ENCODE measurements around the gene OSBPL6. TPM values are rescaled to one million over a fixed set of nuclear protein-coding genes. Genes with fewer than 3 reads are reported as not detected.

The OSBPL6 gene
- total RNA-seq, 1 donor from 2014 or later: 3.6 TPM

DNA sequence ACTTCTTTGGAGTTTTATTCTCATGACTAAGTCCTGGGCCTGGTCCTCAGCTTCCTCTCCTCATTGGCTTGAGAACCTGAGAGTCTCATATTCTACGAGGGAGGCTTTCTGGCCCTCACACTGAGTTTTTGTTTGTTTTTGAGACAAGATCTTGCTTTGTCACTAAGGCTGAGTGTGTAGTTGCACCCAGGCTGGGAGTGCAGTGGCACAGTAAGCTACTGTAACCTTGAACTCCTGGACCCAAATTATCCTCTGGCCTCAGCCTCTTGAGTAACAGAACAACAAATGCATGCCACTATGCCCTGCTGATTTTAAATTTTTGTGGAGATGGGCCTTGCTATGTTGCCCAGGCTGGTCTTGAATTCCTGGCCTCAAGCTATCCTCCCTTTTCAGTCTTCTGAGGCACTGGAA, 234.1 kb downstream of the OSBPL6 start:
- H3K36me3 ChIP-seq (ENCODE audit: control insufficient read depth, insufficient read depth, low read length): no peaks in the 10 kb centered on the region
- no peak overlapping the region for H3K4me3 ChIP-seq (ENCODE audit: low read depth, low read length)
- no peaks in the 10 kb centered on the region for H3K27me3 ChIP-seq (ENCODE audit: control insufficient read depth, insufficient read depth, low read length)
- DNase-seq (ENCODE audit: low read depth): no peak
- TF ChIP-seq CTCF (IDR thresholded peaks at IDR 0.05; ENCODE audit: insufficient read depth, low read length, poor library complexity, severe bottlenecking): no peak

DNA sequence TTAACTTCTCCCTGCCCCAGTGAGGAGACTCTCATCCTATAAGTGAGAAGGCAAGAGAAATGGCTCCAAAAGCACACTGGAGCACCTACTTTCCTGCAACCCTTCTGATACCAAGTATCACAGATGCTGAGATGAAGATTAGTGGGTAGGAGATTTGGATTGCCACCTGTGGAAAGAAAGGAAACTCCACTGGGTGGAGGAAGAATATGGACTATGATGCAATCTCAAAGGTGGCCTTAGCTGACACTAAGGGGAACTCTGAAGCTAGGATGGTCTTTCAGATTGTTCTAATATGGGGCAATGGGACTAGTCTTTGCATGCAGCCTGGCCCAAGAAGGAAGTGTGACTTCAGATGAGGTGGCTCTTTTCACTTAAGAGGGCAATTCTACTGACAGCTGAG, 235.0 kb downstream of the OSBPL6 start:
- TF ChIP-seq CTCF (IDR thresholded peaks at IDR 0.05; ENCODE audit: insufficient read depth, low read length, poor library complexity, severe bottlenecking): no peak
- Histone ChIP-seq H3K27me3 (ENCODE audit: control insufficient read depth, insufficient read depth, low read length) (no peaks in the 10 kb centered on the region), H3K4me3 (ENCODE audit: low read depth, low read length) (no peak overlapping the region), H3K36me3 (ENCODE audit: control insufficient read depth, insufficient read depth, low read length) (peaks cover under 1% of the 10 kb centered on the region)
- no peak for DNase-seq (ENCODE audit: low read depth)

DNA sequence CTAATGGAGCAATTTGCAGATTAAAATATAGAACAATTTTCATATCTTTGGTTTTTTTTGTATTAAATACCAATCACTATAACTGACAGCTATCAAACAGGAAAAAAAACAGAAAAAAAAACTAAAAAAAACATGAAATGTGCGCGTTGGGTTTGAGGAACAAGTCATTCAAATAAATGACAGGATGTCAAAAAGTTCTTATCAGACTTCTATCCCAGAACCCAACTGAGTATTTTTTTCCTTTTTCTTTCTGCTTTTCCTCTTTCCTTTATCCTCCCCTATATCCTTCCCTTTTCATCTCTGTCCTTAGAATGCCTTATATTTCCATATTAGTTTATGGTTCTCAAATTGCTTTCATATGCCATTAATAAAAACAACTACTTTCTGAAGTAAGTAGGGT, 242.3 kb downstream of the OSBPL6 start:
- peaks cover 3% of the 10 kb centered on the region for H3K36me3 ChIP-seq (ENCODE audit: control insufficient read depth, insufficient read depth, low read length)

GRCh38 chr2:178441426-178441825, 247.1 kb downstream of the OSBPL6 start:
- Histone ChIP-seq H3K4me3 (ENCODE audit: low read depth, low read length) (no peak overlapping the region), H3K36me3 (ENCODE audit: control insufficient read depth, insufficient read depth, low read length) (no peaks in the 10 kb centered on the region), H3K27me3 (ENCODE audit: control insufficient read depth, insufficient read depth, low read length) (no peaks in the 10 kb centered on the region)
- no peak for DNase-seq (ENCODE audit: low read depth)
- TF ChIP-seq CTCF (IDR thresholded peaks at IDR 0.05; ENCODE audit: insufficient read depth, low read length, poor library complexity, severe bottlenecking): no peak

More for the DNA sequence above, 242.3 kb downstream of the OSBPL6 start:
- no peaks in the 10 kb centered on the region for H3K27me3 ChIP-seq (ENCODE audit: control insufficient read depth, insufficient read depth, low read length)
- no peak overlapping the region for H3K4me3 ChIP-seq (ENCODE audit: low read depth, low read length)
- no peak for TF ChIP-seq CTCF (IDR thresholded peaks at IDR 0.05; ENCODE audit: insufficient read depth, low read length, poor library complexity, severe bottlenecking)
- DNase-seq (ENCODE audit: low read depth): no peak

- no peak for DNase-seq (ENCODE audit: low read depth)
- Histone ChIP-seq H3K36me3 (ENCODE audit: control insufficient read depth, insufficient read depth, low read length) (no peaks in the 10 kb centered on the region), H3K27me3 (ENCODE audit: control insufficient read depth, insufficient read depth, low read length) (no peaks in the 10 kb centered on the region), H3K4me3 (ENCODE audit: low read depth, low read length) (no peak overlapping the region)
- TF ChIP-seq CTCF (IDR thresholded peaks at IDR 0.05; ENCODE audit: insufficient read depth, low read length, poor library complexity, severe bottlenecking): no peak
These were observed 254.8 kb downstream of the OSBPL6 start for GRCh38 chr2:178448968-178449661.

Data from kidney epithelial cell (primary cell).